ENCODE results near the gene DYNLT4. TPM values are rescaled to one million over a fixed set of nuclear protein-coding genes. Genes with fewer than 3 reads are reported as not detected.

DYNLT4 gene
- total and polyA plus RNA-seq, 2 of the 8 experiments (the other 6 are each of a cell fraction or from before 2014, with no cell fraction given) = 0.29 TPM; not detected in 1

- TF ChIP-seq HDAC2 (IDR thresholded peaks at IDR 0.05; ENCODE audit: borderline replicate concordance in 1 of 2, low read depth in 2 of 2, low read length in 2 of 2) = no peak
- TF ChIP-seq PHF8 (conservative IDR thresholded peaks at IDR 0.05; ENCODE audit: low read depth, low read length) = peak; percentile 41; the same call in 1 of the 2 replicates
- TF ChIP-seq SIX5 (IDR thresholded peaks at IDR 0.05; ENCODE audit: low read depth, low read length) = no peak
- no peak; the same call in 1 of the 2 replicates for TF ChIP-seq GABPA (IDR thresholded peaks at IDR 0.05; ENCODE audit: borderline replicate concordance, insufficient read depth, low read length)
- no peak for TF ChIP-seq SP1 (IDR thresholded peaks at IDR 0.05; ENCODE audit: low read depth, low read length)
- no peak for TF ChIP-seq CEBPB (IDR thresholded peaks at IDR 0.05; ENCODE audit: low read depth, low read length)
- TF ChIP-seq CTCF (IDR thresholded peaks at IDR 0.05; ENCODE audit: control extremely low read depth in 1 of 3, insufficient read depth in 1 of 3, low read depth in 1 of 3, low read length in 3 of 3) = peak in 1 of 3 experiments; percentile 37; a peak in 2 of 4 replicates
- TF ChIP-seq EP300 (IDR thresholded peaks at IDR 0.05; ENCODE audit: borderline replicate concordance in 1 of 2, low read depth in 2 of 2, low read length in 2 of 2) = no peak
- no peak for TF ChIP-seq SIN3A (conservative IDR thresholded peaks at IDR 0.05 in 1 of 2, IDR thresholded peaks at IDR 0.05 in 1 of 2; ENCODE audit: low read depth in 1 of 2, low read length in 2 of 2)
- TF ChIP-seq KDM5A (IDR thresholded peaks at IDR 0.05; ENCODE audit: low read length) = no peak
- no peak for TF ChIP-seq TCF12 (IDR thresholded peaks at IDR 0.05; ENCODE audit: low read depth, low read length)
- no peak for TF ChIP-seq CHD2 (IDR thresholded peaks at IDR 0.05; ENCODE audit: low read length)
- TF ChIP-seq TEAD4 (IDR thresholded peaks at IDR 0.05; ENCODE audit: low read depth, low read length) = no peak
- no peak for TF ChIP-seq POU5F1 (IDR thresholded peaks at IDR 0.05; ENCODE audit: low read depth, low read length)
- no peak for TF ChIP-seq TAF7 (optimal IDR thresholded peaks at IDR 0.05; ENCODE audit: borderline replicate concordance, low read depth, low read length)
- TF ChIP-seq BCL11A (IDR thresholded peaks at IDR 0.05; ENCODE audit: low read depth in 2 of 2, low read length in 2 of 2) = no peak
- TF ChIP-seq RNF2 (IDR thresholded peaks at IDR 0.05; ENCODE audit: borderline replicate concordance, low read depth, low read length, missing control alignments, poor library complexity, severe bottlenecking) = no peak
- peak; percentile 12 for TF ChIP-seq EZH2 (IDR thresholded peaks at IDR 0.05; ENCODE audit: low read depth, low read length, severe bottlenecking)
- no peak for TF ChIP-seq CBX5 (IDR thresholded peaks at IDR 0.05; ENCODE audit: low read depth, low read length)
- no peak for TF ChIP-seq CREB1 (IDR thresholded peaks at IDR 0.05)
Observed at GRCh38 chr1:44784094-44785028, 22.8 kb downstream of the DYNLT4 start (continued).
